CD1c-positive myeloid dendritic cell (primary cell): ENCODE measurements around the gene AMBRA1.
"Not testable (repeated sequence)": the region's sequence is repeated elsewhere in the genome, so short reads cannot be mapped to it uniquely, and the experiment has no call there.

ENCODE experiments used
- DNase-seq: peaks from one replicate; pipeline ENCODE4 v3.0.0-alpha.2; 2016; ENCODE audit errors: extremely low spot score

Gene AMBRA1

GRCh38 chr11:46382646-46383403 is 211.0 kb downstream of the AMBRA1 start:
- DNase-seq, result peak; percentile 38

- no peak for DNase-seq
These were observed 211.8 kb downstream of the AMBRA1 start for GRCh38 chr11:46381819-46382645.

GRCh38 chr11:46381048-46381818 is 212.6 kb downstream of the AMBRA1 start, which contains the start of gene MDK:
TSS of gene MDK (plus strand) at chr11:46381669. CDS start at chr11:46382058, 389 bp downstream.
- DNase-seq, result no peak

GRCh38 chr11:46380340-46381047 is 213.3 kb downstream of the AMBRA1 start:
- DNase-seq, result peak; percentile 75

- not testable (repeated sequence) for DNase-seq
These were observed 214.1 kb downstream of the AMBRA1 start for GRCh38 chr11:46379482-46380293.

GRCh38 chr11:46378811-46379481 is 214.9 kb downstream of the AMBRA1 start:
- no peak for DNase-seq

GRCh38 chr11:46378296-46378695 is 215.5 kb downstream of the AMBRA1 start:
- DNase-seq, result no peak

GRCh38 chr11:46377831-46378230 is 216.0 kb downstream of the AMBRA1 start:
- DNase-seq, result no peak

GRCh38 chr11:46377290-46377689 is 216.5 kb downstream of the AMBRA1 start:
- DNase-seq, result no peak

GRCh38 chr11:46376258-46377050 is 217.4 kb downstream of the AMBRA1 start:
- DNase-seq, result no peak

- DNase-seq, result no peak
These were observed 218.3 kb downstream of the AMBRA1 start for GRCh38 chr11:46375392-46376101.

GRCh38 chr11:46374815-46375214 is 219.0 kb downstream of the AMBRA1 start:
- DNase-seq, result no peak

GRCh38 chr11:46373787-46374740 is 219.8 kb downstream of the AMBRA1 start:
- DNase-seq, result no peak

GRCh38 chr11:46372501-46372900 is 221.3 kb downstream of the AMBRA1 start:
- not testable (repeated sequence) for DNase-seq

- no peak for DNase-seq
These were observed 221.7 kb downstream of the AMBRA1 start for GRCh38 chr11:46372086-46372485.

- DNase-seq, result not testable (repeated sequence)
These were observed 222.6 kb downstream of the AMBRA1 start for GRCh38 chr11:46371262-46371661.

- DNase-seq, result no peak
These were observed 223.6 kb downstream of the AMBRA1 start for GRCh38 chr11:46370253-46370652.
